Measurements from ENCODE around the gene COMT.

The COMT gene

GRCh38 chr22:19941365-19942082 is at the start of gene COMT, which contains the start of gene TXNRD2:
Gene COMT (plus strand): TSS chr22:19941772. CDS start chr22:19962527, 20,755 bp downstream.
Gene TXNRD2 (minus strand): TSS chr22:19941818. CDS start chr22:19941803, 15 bp downstream.
- peak; percentile 88 for DNase-seq (ENCODE audit: insufficient read length, low spot score)

GRCh38 chr22:19892257-19892879 is 49.2 kb upstream of the COMT start:
- FAIRE-seq (peak; percentile 57), DNase-seq (ENCODE audit: insufficient read length, low spot score) (peak; percentile 50)

More at GRCh38 chr22:19941365-19942082, at the start of gene COMT, which contains the start of gene TXNRD2:
- FAIRE-seq: no peak

- DNase-seq (ENCODE audit: insufficient read length, low spot score): no peak
- FAIRE-seq: no peak
Measured at GRCh38 chr22:19892925-19893324, 48.6 kb upstream of the COMT start.

GRCh38 chr22:19893363-19893762 is 48.2 kb upstream of the COMT start:
- FAIRE-seq (no peak), DNase-seq (ENCODE audit: insufficient read length, low spot score) (no peak)

- FAIRE-seq (no peak), DNase-seq (ENCODE audit: insufficient read length, low spot score) (no peak)
Measured at GRCh38 chr22:19895160-19895849, 46.3 kb upstream of the COMT start.

GRCh38 chr22:19896665-19897355 is 44.8 kb upstream of the COMT start:
- FAIRE-seq (no peak), DNase-seq (ENCODE audit: insufficient read length, low spot score) (no peak)

GRCh38 chr22:19897726-19898125 is 43.8 kb upstream of the COMT start:
- FAIRE-seq: no peak
- DNase-seq (ENCODE audit: insufficient read length, low spot score): no peak

GRCh38 chr22:19898145-19898544 is 43.4 kb upstream of the COMT start:
- FAIRE-seq (no peak), DNase-seq (ENCODE audit: insufficient read length, low spot score) (no peak)

GRCh38 chr22:19898831-19899567 is 42.6 kb upstream of the COMT start:
- no peak for DNase-seq (ENCODE audit: insufficient read length, low spot score)
- FAIRE-seq: no peak

- DNase-seq (ENCODE audit: insufficient read length, low spot score) (no peak), FAIRE-seq (no peak)
Measured at GRCh38 chr22:19900707-19901436, 40.7 kb upstream of the COMT start.

- DNase-seq (ENCODE audit: insufficient read length, low spot score) (no peak), FAIRE-seq (no peak)
Measured at GRCh38 chr22:19901577-19902244, 39.9 kb upstream of the COMT start.

- DNase-seq (ENCODE audit: insufficient read length, low spot score) (no peak), FAIRE-seq (no peak)
Measured at GRCh38 chr22:19902245-19902715, 39.3 kb upstream of the COMT start.

- FAIRE-seq (no peak), DNase-seq (ENCODE audit: insufficient read length, low spot score) (no peak)
Measured at GRCh38 chr22:19903031-19903430, 38.5 kb upstream of the COMT start.

GRCh38 chr22:19903513-19903912 is 38.1 kb upstream of the COMT start:
- DNase-seq (ENCODE audit: insufficient read length, low spot score) (no peak), FAIRE-seq (no peak)

GRCh38 chr22:19904174-19904856 is 37.3 kb upstream of the COMT start:
- no peak for FAIRE-seq

GRCh38 chr22:19904935-19905334 is 36.6 kb upstream of the COMT start:
- DNase-seq (ENCODE audit: insufficient read length, low spot score): no peak
- FAIRE-seq: no peak

More at GRCh38 chr22:19904174-19904856, 37.3 kb upstream of the COMT start:
- DNase-seq (ENCODE audit: insufficient read length, low spot score): no peak

- DNase-seq (ENCODE audit: insufficient read length, low spot score) (no peak), FAIRE-seq (no peak)
Measured at GRCh38 chr22:19905347-19906276, 36.0 kb upstream of the COMT start.
